SK-N-MC (cell line): Measurements from ENCODE around the gene ADAMTS6.

Experiments used
- EZH2 ChIP-seq: fragments of 200-600 bp; sonication (generic); IDR thresholded peaks from one replicate; pipeline ENCODE4 v1.6.1; 2017; ENCODE audit warnings: antibody characterized with exemption
- POLR2AphosphoS5 ChIP-seq: IDR thresholded peaks from 2 replicates; pipeline ENCODE4 v1.6.1; 2012; ENCODE audit warnings: mild to moderate bottlenecking, low read depth, low read length, borderline replicate concordance

GRCh38 chr5:65117525-65117924, 364.2 kb downstream of the ADAMTS6 start:
- TF ChIP-seq EZH2 (no peak), POLR2AphosphoS5 (no peak)
